ENCODE measurements around the gene SLC12A7. TPM values are rescaled to one million over a fixed set of nuclear protein-coding genes. Genes with fewer than 3 reads are reported as not detected.

SLC12A7 gene
- total and polyA plus RNA-seq, 2 of the 13 experiments (the other 11 are each of a cell fraction or from before 2014, with no cell fraction given), result 14.0 to 18.5 TPM

- TF ChIP-seq ARID4A (CRISPR knock-in tag; IDR thresholded peaks at IDR 0.05; ENCODE audit: borderline replicate concordance) (0 out of 2 replicates have a peak, but pooled peaks have one; percentile 14), MIXL1 (CRISPR knock-in tag; IDR thresholded peaks at IDR 0.05) (no peak), ZMAT3 (CRISPR knock-in tag; conservative IDR thresholded peaks at IDR 0.05) (no peak), ZNF343 (CRISPR knock-in tag; IDR thresholded peaks at IDR 0.05) (no peak)
These were observed 9.7 kb downstream of the SLC12A7 start (continued) for GRCh38 chr5:1101961-1102713.

- ChIA-PET POLR2A (no interaction called here), CTCF (ENCODE audit: low intra/inter-chr PET ratio, low total read pairs) (no interaction called here)
- no peak overlapping the region for H3K27ac ChIP-seq (ENCODE audit: extremely low read length, insufficient read depth, low read length)
- H3K4me2 ChIP-seq (ENCODE audit: low read depth, low read length), result no peak overlapping the region
- intact Hi-C loops (cut with micrococcal nuclease; ENCODE audit: unreplicated experiment) (no loop called here), in situ Hi-C loops (cut with HindIII; ENCODE audit: extremely low pct_ligation_motif_present, low pct_unique_long_range_greater_than_20kb) (loop anchor here (5.0 kb wide), 1 partner anchor 34 kb away; no protein-coding TSS in a partner anchor)
- H3K4me1 ChIP-seq (ENCODE audit: insufficient read depth, low read length), result peaks cover 43% of the 10 kb centered on the region
- no peak overlapping the region for H3K4me3 ChIP-seq (replicated peaks in 1 of 3; ENCODE audit: insufficient read depth in 1 of 3, low read depth in 2 of 3, low read length in 3 of 3)
- 97% methylated on average over 25 of the region's 33 CpGs for WGBS (ENCODE audit: low lambda C conversion rate)
- no peaks in the 10 kb centered on the region for H3K27me3 ChIP-seq (ENCODE audit: control insufficient read depth in 1 of 2, insufficient read depth in 2 of 2, low read length in 2 of 2)
- no peak overlapping the region for H2AFZ ChIP-seq (ENCODE audit: low read length)
- no peak overlapping the region for H3K9ac ChIP-seq (ENCODE audit: insufficient read depth, low read depth, low read length)
- FAIRE-seq, result no peak
- DNase-seq (ENCODE audit: low spot score), result no peak
- no peaks in the 10 kb centered on the region for H3K9me3 ChIP-seq (ENCODE audit: low read length)
- H3K36me3 ChIP-seq (replicated peaks in 1 of 2; ENCODE audit: control insufficient read depth in 1 of 2, insufficient read depth in 2 of 2, low read length in 2 of 2), result peaks cover 4 to 18% of the 10 kb centered on the region in 2 experiments; a peak in 4 of 5 replicates
- BruUV-seq (replicated peaks), result no TSS peak
- H4K20me1 ChIP-seq (ENCODE audit: insufficient read depth, low read length), result peaks cover 35% of the 10 kb centered on the region; the same call in 1 of the 2 replicates
- H3K79me2 ChIP-seq (ENCODE audit: insufficient read depth, low read length), result peaks cover 67% of the 10 kb centered on the region
- no peak for ATAC-seq
- peak; percentile 88 for TF ChIP-seq AGO2 (optimal IDR thresholded peaks at IDR 0.05; ENCODE audit: low read depth, low read length)
- peak; percentile 88 to 96 for TF ChIP-seq MAFK (conservative IDR thresholded peaks at IDR 0.05 in 1 of 2, IDR thresholded peaks at IDR 0.05 in 1 of 2; ENCODE audit: low read length in 2 of 2)
- TF ChIP-seq RBFOX2 (IDR thresholded peaks at IDR 0.05; ENCODE audit: low read depth, low read length), result peak; percentile 59
- TF ChIP-seq FOSL1 (CRISPR knock-in tag; IDR thresholded peaks at IDR 0.05; ENCODE audit: borderline replicate concordance), result no peak
- peak; percentile 88 for TF ChIP-seq MAFF (IDR thresholded peaks at IDR 0.05; ENCODE audit: low read depth, low read length)
- TF ChIP-seq YY1 (IDR thresholded peaks at IDR 0.05; ENCODE audit: insufficient read depth, insufficient replicate concordance, low read depth, low read length), result no peak
- TF ChIP-seq ZNF460 (CRISPR knock-in tag; IDR thresholded peaks at IDR 0.05; ENCODE audit: borderline replicate concordance), result no peak
- peak; percentile 14; the same call in 1 of the 2 replicates for TF ChIP-seq ZNF687 (CRISPR knock-in tag; IDR thresholded peaks at IDR 0.05)
These were observed 10.9 kb downstream of the SLC12A7 start for GRCh38 chr5:1100664-1101574.
